Cardiac muscle cell (in vitro differentiated cells and primary cell): ENCODE data around the gene GFPT1. TPM values are rescaled to one million over a fixed set of nuclear protein-coding genes. Genes with fewer than 3 reads are reported as not detected.

Source experiments
- DNase-seq, 2 donors: peaks; one replicate each; pipeline versions ENCODE4 v3.0.0 to v3.0.0-alpha.2; 2010 to 2017; ENCODE audit warnings: low read depth in 1 of 2, low spot score in 1 of 2
- H3K27ac ChIP-seq: fragments of 200-600 bp; sonication (generic); 2 replicates; pipeline ENCODE4 v1.5.1; 2016
- H3K27me3 ChIP-seq: fragments of 200-600 bp; sonication (generic); 2 replicates; pipeline ENCODE4 v1.6.0; 2016; ENCODE audit warnings: control low read depth
- H3K36me3 ChIP-seq: fragments of 200-600 bp; sonication (generic); 2 replicates; pipeline ENCODE4 v1.5.1; 2016; ENCODE audit warnings: control low read depth
- H3K4me1 ChIP-seq: fragments of 200-600 bp; sonication (generic); 2 replicates; pipeline ENCODE4 v1.8.1; 2017; ENCODE audit warnings: low read depth, mild to moderate bottlenecking, mixed run types
- H3K4me3 ChIP-seq: fragments of 200-600 bp; sonication (generic); 2 replicates; pipeline ENCODE4 v1.5.1; 2016; ENCODE audit warnings: mild to moderate bottlenecking
- H3K9me3 ChIP-seq: fragments of 200-600 bp; sonication (generic); 2 replicates; pipeline ENCODE4 v1.5.1; 2017; ENCODE audit warnings: low read depth, mild to moderate bottlenecking, control low read depth
- CTCF ChIP-seq: IDR thresholded peaks from 2 replicates; pipeline ENCODE4 v1.5.1; 2012; ENCODE audit warnings: low read depth, mild to moderate bottlenecking, low read length
- polyA plus RNA-seq: library from polyadenylated mRNA; unstranded; fragments of >200 nt; fragmentation: Nextera tagmentation; extraction: Ambion mirVana; gene quantifications from 2 replicates; pipeline ENCODE4 v1.2.1, GENCODE V29; 2016
- total RNA-seq: library from RNA; depleted of rRNA; stranded (reverse); fragments of >200 nt; gene quantifications from 2 replicates; pipeline ENCODE4 v1.2.3, GENCODE V29; 2016

GFPT1 gene
- total and polyA plus RNA-seq, 2 experiments from 2014 or later = 22.4 to 31.7 TPM

- peaks cover 6% of the 10 kb centered on the region for H3K36me3 ChIP-seq
- peak; percentile 58 for TF ChIP-seq CTCF
- H3K27me3 ChIP-seq = no peaks in the 10 kb centered on the region
- H3K9me3 ChIP-seq = no peaks in the 10 kb centered on the region
- no peak overlapping the region for H3K4me3 ChIP-seq
- peak; percentile 44 to 58 for DNase-seq
- H3K27ac ChIP-seq = no peak overlapping the region
- H3K4me1 ChIP-seq = no peaks in the 10 kb centered on the region
Observed at GRCh38 chr2:69375494-69376353, 11.3 kb downstream of the GFPT1 start.

- Histone ChIP-seq H3K4me1 (no peaks in the 10 kb centered on the region), H3K36me3 (peaks cover 36% of the 10 kb centered on the region), H3K4me3 (no peak overlapping the region), H3K27me3 (no peaks in the 10 kb centered on the region), H3K9me3 (no peaks in the 10 kb centered on the region), H3K27ac (no peak overlapping the region)
- no peak for TF ChIP-seq CTCF
- no peak for DNase-seq
Observed at GRCh38 chr2:69372767-69373166, 14.3 kb downstream of the GFPT1 start.

GRCh38 chr2:69369802-69370201 is 17.2 kb downstream of the GFPT1 start:
- Histone ChIP-seq H3K36me3 (peaks cover 45% of the 10 kb centered on the region), H3K4me1 (no peaks in the 10 kb centered on the region), H3K9me3 (no peaks in the 10 kb centered on the region), H3K27ac (no peak overlapping the region), H3K27me3 (no peaks in the 10 kb centered on the region), H3K4me3 (no peak overlapping the region)
- TF ChIP-seq CTCF = no peak
- no peak for DNase-seq

- Histone ChIP-seq H3K9me3 (no peaks in the 10 kb centered on the region), H3K36me3 (peaks cover 50% of the 10 kb centered on the region), H3K27ac (no peak overlapping the region), H3K4me1 (no peaks in the 10 kb centered on the region), H3K27me3 (no peaks in the 10 kb centered on the region), H3K4me3 (no peak overlapping the region)
- no peak for TF ChIP-seq CTCF
- no peak for DNase-seq
Observed at GRCh38 chr2:69368588-69368987, 18.4 kb downstream of the GFPT1 start.

- H3K27me3 ChIP-seq = no peaks in the 10 kb centered on the region
- H3K36me3 ChIP-seq = peaks cover 63% of the 10 kb centered on the region
- DNase-seq = no peak
- no peak overlapping the region for H3K4me3 ChIP-seq
- no peak overlapping the region for H3K27ac ChIP-seq
- no peaks in the 10 kb centered on the region for H3K4me1 ChIP-seq
- no peaks in the 10 kb centered on the region for H3K9me3 ChIP-seq
- TF ChIP-seq CTCF = no peak
Observed at GRCh38 chr2:69359371-69359770, 27.7 kb downstream of the GFPT1 start.
